Measurements from ENCODE around the gene LONP1.
"Not testable (repeated sequence)": the region's sequence is repeated elsewhere in the genome, so short reads cannot be mapped to it uniquely, and the experiment has no call there.

Gene LONP1, protein sequence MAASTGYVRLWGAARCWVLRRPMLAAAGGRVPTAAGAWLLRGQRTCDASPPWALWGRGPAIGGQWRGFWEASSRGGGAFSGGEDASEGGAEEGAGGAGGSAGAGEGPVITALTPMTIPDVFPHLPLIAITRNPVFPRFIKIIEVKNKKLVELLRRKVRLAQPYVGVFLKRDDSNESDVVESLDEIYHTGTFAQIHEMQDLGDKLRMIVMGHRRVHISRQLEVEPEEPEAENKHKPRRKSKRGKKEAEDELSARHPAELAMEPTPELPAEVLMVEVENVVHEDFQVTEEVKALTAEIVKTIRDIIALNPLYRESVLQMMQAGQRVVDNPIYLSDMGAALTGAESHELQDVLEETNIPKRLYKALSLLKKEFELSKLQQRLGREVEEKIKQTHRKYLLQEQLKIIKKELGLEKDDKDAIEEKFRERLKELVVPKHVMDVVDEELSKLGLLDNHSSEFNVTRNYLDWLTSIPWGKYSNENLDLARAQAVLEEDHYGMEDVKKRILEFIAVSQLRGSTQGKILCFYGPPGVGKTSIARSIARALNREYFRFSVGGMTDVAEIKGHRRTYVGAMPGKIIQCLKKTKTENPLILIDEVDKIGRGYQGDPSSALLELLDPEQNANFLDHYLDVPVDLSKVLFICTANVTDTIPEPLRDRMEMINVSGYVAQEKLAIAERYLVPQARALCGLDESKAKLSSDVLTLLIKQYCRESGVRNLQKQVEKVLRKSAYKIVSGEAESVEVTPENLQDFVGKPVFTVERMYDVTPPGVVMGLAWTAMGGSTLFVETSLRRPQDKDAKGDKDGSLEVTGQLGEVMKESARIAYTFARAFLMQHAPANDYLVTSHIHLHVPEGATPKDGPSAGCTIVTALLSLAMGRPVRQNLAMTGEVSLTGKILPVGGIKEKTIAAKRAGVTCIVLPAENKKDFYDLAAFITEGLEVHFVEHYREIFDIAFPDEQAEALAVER

DNA sequence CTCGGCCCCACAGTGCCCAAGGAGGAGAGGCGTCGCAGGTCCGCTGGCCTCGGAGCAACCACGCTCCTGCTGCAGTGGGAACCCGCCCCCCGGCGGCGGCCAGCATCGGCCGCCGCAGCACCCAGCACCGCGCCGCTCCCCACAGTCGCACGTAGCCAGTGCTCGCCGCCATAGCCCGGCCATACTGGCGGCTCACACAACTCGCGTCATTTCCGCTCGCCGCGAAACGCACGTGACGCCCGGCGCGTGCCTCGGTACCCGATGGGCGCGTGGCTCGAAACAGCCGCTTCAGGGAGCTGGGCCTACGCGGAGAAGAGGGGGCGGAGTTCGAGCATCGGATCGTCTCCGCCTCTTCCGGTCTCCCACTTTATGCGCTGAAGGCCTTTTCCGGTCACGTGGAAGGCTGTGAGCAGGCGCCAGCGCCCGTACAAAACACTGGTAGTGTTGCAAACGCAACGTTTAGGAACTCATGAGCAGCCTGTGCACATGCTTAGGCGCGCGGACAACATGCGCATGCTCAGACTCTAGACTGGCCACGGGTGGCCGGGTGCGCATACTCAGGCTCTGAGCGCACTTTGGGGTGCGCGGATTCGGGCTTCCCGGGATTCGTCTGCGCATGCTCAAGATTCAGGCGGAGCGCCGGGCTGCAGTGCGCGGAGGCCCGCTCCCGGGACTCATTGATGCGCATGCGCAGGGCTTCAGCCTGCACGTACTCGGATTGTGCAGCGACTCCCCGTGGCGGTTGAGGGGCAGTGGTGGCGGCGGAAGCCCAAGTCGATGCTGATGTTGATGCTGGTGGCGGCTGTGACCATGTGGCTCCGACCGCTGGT is at the start of gene LONP1, which contains the start of gene CATSPERD:
Gene LONP1, minus strand, starts transcription at position 186 of the 830 bp plus-strand sequence. Its CDS starts 14 bp downstream, at position 172.
Gene CATSPERD, plus strand, starts transcription at position 677 of the 830 bp plus-strand sequence. Its CDS starts 101 bp downstream, at position 778.
- H3K27me3 Mint-ChIP-seq = no peaks in the 10 kb centered on the region
- no peaks in the 10 kb centered on the region for H3K9me3 Mint-ChIP-seq
- peak within 1 kb of the TSS; percentile 89 for H3K4me3 Mint-ChIP-seq
- H3K36me3 Mint-ChIP-seq = peaks cover 11% of the 10 kb centered on the region
- H3K4me1 Mint-ChIP-seq = peaks cover 28% of the 10 kb centered on the region
- H3K27ac Mint-ChIP-seq = peak within 1 kb of the TSS; percentile 94

DNA sequence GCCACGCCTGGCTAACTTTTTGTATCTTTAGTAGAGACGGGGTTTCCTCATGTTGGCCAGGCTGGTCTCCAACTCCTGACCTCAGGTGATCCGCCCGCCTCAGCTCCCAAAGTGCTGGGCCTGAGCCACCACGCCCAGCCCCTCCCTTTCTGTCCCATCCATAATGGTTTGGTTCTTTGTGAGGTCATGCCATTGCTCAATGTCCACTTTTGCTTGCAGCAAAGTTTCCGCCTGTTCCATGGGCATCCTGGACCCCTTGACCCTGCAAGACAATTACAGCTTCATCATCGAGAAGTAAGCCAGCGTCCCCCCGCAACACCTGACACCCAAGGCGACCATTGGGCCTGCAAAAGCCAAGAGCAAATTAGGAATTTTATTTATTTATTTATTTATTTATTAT is 48.0 kb upstream of the LONP1 start:
- Mint-ChIP-seq H3K4me3 (no peak overlapping the region), H3K4me1 (no peaks in the 10 kb centered on the region), H3K36me3 (no peaks in the 10 kb centered on the region), H3K27ac (no peak overlapping the region), H3K9me3 (no peaks in the 10 kb centered on the region), H3K27me3 (no peaks in the 10 kb centered on the region)

DNA sequence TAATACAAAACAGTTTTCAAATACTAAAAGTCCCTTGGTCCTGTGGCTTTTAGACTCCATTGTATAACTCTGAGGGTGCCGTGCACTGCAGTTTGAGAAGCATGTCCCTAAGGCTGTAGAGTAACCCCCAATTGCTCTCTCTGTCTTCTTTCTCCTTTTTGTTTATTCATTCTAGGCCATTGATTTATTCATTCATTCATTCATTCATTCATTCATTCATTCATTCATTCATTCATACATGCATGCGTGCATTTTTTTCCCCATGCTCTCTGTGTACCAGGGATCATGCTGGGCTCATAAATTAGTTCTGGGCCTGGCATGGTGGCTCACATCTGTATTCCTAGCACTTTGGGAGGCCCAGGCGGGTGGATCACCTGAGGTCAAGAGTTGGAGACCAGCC is 45.3 kb upstream of the LONP1 start:
- no peak overlapping the region for H3K27ac Mint-ChIP-seq

DNA sequence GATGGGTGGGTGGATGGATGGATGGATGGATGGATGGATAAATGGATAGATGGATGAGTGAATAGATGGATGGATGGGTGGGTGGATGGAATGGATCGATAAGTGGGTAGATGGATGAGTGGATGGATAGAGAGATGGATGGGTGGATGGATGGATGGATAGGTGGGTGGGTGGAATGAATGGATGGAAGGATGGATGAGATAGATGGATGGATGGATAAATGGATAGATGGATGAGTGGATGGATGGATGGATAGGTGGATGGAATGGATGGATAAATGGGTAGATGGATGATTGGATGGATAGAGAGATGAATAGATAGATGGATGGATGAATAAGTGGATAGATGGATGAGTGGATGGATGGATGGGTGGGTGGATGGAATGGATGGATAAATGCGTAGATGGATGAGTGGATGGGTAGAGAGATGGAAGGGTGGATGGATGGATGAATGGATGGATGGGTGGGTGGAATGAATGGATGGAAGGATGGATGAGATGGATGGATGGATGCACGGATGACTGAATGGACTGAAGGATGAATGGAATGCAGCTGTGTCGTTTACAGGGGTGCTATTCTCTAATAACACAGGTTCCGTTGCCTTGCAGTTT is 42.8 kb upstream of the LONP1 start:
- no peak overlapping the region for H3K27ac Mint-ChIP-seq
- H3K4me1 Mint-ChIP-seq = no peaks in the 10 kb centered on the region
- H3K9me3 Mint-ChIP-seq = no peaks in the 10 kb centered on the region
- H3K36me3 Mint-ChIP-seq = no peaks in the 10 kb centered on the region
- no peak overlapping the region for H3K4me3 Mint-ChIP-seq
- no peaks in the 10 kb centered on the region for H3K27me3 Mint-ChIP-seq

More for the DNA sequence above, 45.3 kb upstream of the LONP1 start:
- Mint-ChIP-seq H3K27me3 (no peaks in the 10 kb centered on the region), H3K4me1 (no peaks in the 10 kb centered on the region), H3K4me3 (no peak overlapping the region), H3K9me3 (no peaks in the 10 kb centered on the region), H3K36me3 (no peaks in the 10 kb centered on the region)

DNA sequence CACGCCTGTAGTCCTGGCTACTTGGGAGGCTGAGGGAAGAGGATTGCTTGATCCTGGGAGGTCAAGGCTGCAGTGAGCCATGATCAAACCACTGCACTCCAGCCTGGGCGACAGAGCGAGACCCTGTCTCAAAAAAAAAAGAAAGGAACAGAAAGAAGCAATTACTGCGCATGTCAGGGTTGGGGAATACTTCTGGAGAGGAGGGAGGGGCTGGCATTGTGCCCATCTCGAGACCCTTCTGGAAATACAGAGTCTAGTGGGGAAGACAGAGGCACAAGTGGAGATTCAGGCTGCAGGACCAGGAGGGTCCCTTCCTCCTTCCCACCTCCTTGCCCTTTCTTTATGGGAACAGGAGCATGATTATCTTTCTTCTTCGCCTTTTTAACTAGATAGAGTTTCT is 33.8 kb upstream of the LONP1 start:
- Mint-ChIP-seq H3K9me3 (no peaks in the 10 kb centered on the region), H3K36me3 (no peaks in the 10 kb centered on the region), H3K4me1 (no peaks in the 10 kb centered on the region), H3K27ac (no peak overlapping the region), H3K4me3 (no peak overlapping the region), H3K27me3 (peaks cover 2% of the 10 kb centered on the region)

DNA sequence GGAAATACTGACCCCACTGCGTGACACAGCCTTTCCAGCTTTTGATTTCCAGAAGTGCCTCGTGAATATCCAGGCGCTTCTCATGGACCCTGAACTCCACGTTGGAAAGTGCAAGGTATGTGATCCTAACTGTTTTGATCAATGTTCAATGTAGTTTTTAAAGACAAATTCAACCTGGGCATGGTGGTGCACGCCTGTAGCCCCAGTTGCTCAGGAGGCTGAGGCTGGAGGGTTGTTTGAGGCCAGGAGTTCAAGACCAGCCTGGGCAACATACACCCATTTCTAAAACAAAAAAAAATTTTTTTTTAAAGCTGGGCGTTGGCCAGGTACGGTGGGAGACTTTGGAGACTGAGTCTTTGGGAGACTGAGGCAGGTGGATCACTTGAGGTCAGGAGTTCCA is 31.8 kb upstream of the LONP1 start:
- Mint-ChIP-seq H3K36me3 (no peaks in the 10 kb centered on the region), H3K4me3 (no peak overlapping the region), H3K4me1 (no peaks in the 10 kb centered on the region), H3K27ac (no peak overlapping the region), H3K9me3 (no peaks in the 10 kb centered on the region), H3K27me3 (peaks cover 2% of the 10 kb centered on the region)

DNA sequence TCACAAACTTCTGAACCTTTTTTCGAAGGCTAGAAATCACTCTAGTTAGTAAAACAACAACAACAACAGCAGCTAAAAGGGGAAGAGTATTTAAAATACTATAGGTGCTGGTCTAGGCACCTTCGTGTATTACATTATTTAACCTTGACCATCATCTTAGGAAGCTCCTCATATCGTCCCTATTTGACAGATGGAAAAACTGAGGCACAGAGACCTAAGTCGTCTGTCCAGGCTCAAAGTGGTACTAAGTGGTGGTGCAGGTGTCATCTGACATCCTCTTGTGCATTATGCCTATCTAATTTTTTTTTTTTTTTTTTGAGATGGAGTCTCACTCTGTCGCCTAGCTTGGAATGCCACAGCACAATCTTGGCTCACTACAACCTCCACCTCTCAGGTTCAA is 29.6 kb upstream of the LONP1 start:
- no peaks in the 10 kb centered on the region for H3K4me1 Mint-ChIP-seq
- no peak overlapping the region for H3K4me3 Mint-ChIP-seq
- H3K27ac Mint-ChIP-seq = no peak overlapping the region
- H3K36me3 Mint-ChIP-seq = no peaks in the 10 kb centered on the region
- no peaks in the 10 kb centered on the region for H3K9me3 Mint-ChIP-seq
- peaks cover 2% of the 10 kb centered on the region for H3K27me3 Mint-ChIP-seq

DNA sequence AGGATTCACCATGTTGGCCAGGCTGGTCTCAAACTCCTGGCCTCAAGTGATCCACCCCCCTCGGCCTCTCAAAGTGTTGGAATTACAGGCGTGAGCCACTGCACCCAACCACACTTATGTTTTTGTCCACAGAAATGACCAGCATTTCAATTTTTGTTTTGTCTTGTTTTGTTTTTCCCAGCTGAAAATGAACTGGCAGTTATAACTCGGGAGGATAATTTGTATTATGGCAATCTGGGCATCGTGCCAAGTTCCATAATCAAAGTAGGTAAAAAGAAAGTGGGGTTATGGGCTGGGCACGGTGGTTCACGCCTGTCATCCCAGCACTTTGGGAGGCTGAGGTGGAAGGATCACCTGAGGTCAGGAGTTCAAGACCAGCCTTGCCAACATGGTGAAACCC is 29.0 kb upstream of the LONP1 start:
- not testable (repeated sequence) for H3K4me1 Mint-ChIP-seq, H3K9me3 Mint-ChIP-seq, H3K4me3 Mint-ChIP-seq, H3K27me3 Mint-ChIP-seq, H3K36me3 Mint-ChIP-seq
- peak overlapping the region; percentile 35 for H3K27ac Mint-ChIP-seq

DNA sequence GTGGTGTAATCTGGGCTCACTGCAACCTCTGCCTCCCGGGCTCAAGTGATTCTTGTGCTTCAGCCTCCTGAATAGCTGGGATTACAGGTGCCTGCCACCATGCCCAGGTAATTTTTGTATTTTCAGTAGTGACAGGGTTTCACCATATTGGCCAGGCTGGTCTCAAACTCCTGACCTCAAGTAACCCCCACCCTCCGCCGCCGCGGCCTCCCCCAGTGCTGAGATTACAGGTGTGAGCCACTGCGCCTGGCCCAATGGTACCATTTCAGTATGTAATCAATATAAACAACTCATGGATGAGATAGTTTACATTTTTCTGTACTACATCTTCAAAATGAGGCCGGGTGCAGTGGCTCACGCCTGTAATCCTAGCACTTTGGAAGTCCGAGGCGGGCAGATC is 25.1 kb upstream of the LONP1 start:
- H3K27me3 Mint-ChIP-seq, H3K4me1 Mint-ChIP-seq, H3K27ac Mint-ChIP-seq, H3K9me3 Mint-ChIP-seq, H3K36me3 Mint-ChIP-seq, H3K4me3 Mint-ChIP-seq: not testable (repeated sequence)

DNA sequence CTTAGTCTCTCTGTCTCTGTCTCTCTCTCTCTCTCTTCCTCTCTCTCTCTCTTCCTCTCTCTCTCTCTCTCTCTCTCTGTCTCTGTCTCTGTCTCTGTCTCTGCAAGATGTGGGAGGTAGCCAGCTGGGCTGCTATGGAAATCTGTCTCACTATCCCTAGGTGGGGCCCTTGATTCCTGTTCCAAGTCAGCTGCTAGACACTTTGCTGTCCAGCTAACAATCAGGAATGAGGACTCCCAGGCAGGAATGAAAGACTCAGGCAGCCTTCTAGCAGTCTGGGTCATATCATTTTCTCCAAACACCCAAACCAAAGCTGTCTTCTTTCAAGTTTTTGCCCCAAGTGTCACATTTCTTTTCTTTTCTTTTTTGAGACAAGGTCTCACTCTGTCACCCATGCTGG is 23.7 kb upstream of the LONP1 start:
- no peaks in the 10 kb centered on the region for H3K27me3 Mint-ChIP-seq
- H3K4me1 Mint-ChIP-seq = no peaks in the 10 kb centered on the region
- H3K4me3 Mint-ChIP-seq = no peak overlapping the region
- H3K27ac Mint-ChIP-seq = peak overlapping the region; percentile 27
- no peaks in the 10 kb centered on the region for H3K36me3 Mint-ChIP-seq
- no peaks in the 10 kb centered on the region for H3K9me3 Mint-ChIP-seq

DNA sequence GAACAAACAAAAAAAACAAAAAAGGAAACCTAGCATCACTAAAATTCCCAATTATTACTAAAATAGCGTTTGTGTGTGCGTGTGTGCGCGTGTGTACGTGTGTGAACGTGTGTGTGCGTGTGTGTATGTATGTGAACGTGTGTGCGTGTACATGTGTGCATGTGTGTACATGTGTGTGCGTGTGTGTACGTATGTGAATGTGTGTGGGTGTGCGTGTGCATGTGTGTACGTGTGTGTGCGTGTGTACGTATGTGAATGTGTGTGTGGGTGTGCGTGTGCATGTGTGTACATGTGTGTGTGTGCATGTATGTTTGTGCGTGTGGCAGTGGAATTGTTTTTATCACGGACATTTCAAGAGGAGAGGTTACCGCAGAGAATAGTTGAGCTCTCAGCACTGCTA is 22.1 kb upstream of the LONP1 start:
- Mint-ChIP-seq H3K9me3 (no peaks in the 10 kb centered on the region), H3K4me1 (no peaks in the 10 kb centered on the region), H3K27ac (no peak overlapping the region), H3K27me3 (no peaks in the 10 kb centered on the region), H3K4me3 (no peak overlapping the region), H3K36me3 (no peaks in the 10 kb centered on the region)

DNA sequence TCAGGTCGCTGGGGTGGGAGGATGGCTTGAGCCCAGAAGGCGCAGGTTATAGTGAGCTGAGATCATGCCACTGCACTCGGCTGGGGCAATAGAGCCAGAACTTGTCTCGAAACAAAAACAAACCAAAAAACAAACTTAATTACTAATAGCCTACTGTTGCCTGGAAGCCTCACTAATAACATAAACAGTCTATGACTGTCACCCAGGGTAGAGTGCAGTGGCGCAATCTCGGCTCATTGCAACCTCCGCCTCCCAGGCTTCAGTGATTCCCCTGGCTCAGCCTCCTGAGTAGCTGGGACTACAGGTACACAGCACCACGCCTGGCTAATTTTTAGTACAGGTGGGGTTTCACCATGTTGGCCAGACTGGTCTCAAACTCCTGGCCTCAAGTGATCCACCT is 18.5 kb upstream of the LONP1 start:
- no peaks in the 10 kb centered on the region for H3K9me3 Mint-ChIP-seq
- H3K4me1 Mint-ChIP-seq = no peaks in the 10 kb centered on the region
- no peak overlapping the region for H3K4me3 Mint-ChIP-seq
- no peaks in the 10 kb centered on the region for H3K36me3 Mint-ChIP-seq
- H3K27me3 Mint-ChIP-seq = no peaks in the 10 kb centered on the region
- no peak overlapping the region for H3K27ac Mint-ChIP-seq

DNA sequence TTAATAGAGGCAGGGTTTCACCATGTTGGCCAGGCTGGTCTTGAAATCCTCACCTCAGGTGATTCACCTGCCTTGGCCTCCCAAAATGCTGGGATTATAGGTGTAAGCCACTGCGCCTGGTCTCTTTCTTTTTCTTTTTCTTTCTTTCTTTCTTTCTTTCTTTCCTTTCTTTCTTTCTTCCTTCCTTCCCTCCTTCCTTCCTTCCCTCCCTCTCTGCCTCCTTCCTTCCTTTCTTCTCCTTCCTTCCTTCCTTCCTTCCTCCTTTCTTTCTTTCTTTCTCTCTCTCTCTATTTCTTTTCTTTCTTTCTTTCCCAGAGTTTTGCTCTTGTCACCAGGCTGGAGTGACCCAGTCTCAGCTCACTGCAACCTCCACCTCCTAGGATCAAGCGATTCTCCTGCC is 13.2 kb upstream of the LONP1 start:
- not testable (repeated sequence) for H3K27ac Mint-ChIP-seq, H3K27me3 Mint-ChIP-seq, H3K4me1 Mint-ChIP-seq, H3K4me3 Mint-ChIP-seq, H3K36me3 Mint-ChIP-seq, H3K9me3 Mint-ChIP-seq

DNA sequence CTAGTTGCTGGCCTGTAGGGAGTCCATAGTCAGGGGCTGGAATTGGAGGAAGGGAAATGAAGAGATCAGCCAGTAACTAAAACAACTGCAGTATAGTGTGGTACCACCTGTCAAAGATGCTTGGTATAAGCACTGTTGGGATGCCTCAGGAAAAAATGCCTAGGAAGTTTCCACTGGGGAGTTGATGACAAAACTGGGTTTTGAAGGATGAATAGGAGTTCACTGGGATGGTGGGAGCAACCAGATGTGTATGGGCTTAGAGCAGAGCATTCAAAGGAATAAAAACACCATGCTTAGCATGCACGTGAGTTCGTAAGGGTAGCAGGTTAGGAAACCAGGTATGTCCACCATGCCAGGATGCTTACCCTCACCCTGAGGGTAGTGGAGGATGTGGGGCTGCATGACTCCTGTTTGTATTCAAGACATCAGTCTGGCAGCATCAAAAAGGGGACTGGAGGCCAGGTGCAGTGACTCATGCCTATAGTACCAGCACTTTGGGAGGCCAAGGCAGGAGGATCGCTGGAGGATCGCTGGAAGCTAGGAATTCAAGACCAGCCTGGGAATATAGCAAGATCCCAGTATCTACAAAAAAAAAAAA is 7.6 kb upstream of the LONP1 start:
- Mint-ChIP-seq H3K4me1 (no peaks in the 10 kb centered on the region), H3K36me3 (no peaks in the 10 kb centered on the region), H3K4me3 (no peak overlapping the region), H3K27me3 (no peaks in the 10 kb centered on the region), H3K9me3 (no peaks in the 10 kb centered on the region), H3K27ac (peak overlapping the region; percentile 26)
